CD4-positive, alpha-beta T cell treated with Interleukin-1 beta for 1 hour (primary cell): ENCODE data around the gene SCNN1B.
"Not testable (repeated sequence)": the region's sequence is repeated elsewhere in the genome, so short reads cannot be mapped to it uniquely, and the experiment has no call there.

Experiments used
- DNase-seq, 2 donors: peaks; one replicate each; pipeline ENCODE4 v3.0.0-alpha.2; 2020 to 2022

SCNN1B gene

GRCh38 chr16:23357761-23358290 is 55.7 kb downstream of the SCNN1B start:
- no peak for DNase-seq

- no peak for DNase-seq
Measured at GRCh38 chr16:23359092-23359760, 57.1 kb downstream of the SCNN1B start.

GRCh38 chr16:23362460-23363317 is 60.6 kb downstream of the SCNN1B start:
- no peak for DNase-seq

- no peak for DNase-seq
Measured at GRCh38 chr16:23365602-23366240, 63.6 kb downstream of the SCNN1B start.

DNA sequence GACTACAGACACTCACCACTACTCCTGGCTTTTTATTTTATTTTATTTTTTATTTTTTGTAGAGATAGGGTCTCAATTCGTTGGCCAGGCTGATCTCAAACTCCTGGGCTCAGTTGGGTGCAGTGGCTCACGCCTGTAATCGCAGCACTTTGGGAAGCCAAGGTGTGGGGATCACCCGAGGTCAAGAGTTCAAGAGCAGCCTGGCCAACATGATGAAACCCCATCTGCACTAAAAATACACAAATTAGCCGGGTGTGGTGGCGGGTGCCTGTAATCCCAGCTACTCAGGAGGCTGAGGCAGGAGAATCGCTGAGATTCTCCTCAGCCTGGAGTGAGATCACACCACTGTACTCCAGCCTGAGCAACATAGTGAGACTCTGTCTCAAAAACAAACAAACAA is 64.2 kb downstream of the SCNN1B start:
- DNase-seq, result not testable (repeated sequence)

DNA sequence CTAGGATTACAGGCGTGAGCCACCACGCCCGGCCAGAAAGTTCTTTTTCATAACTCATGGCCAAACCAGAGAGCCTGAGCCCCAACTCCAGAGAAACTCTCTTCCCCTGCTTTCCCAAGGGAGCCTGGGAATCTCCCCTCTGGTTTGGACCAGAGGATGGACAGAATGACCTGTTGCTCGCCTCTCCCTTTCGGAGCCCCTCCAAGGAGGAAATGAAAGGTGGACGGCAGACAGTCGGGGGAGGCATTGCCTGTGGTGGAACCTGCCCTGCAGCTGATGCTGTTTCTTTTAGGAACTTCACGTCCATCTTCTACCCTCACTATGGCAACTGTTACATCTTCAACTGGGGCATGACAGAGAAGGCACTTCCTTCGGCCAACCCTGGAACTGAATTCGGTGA is 65.5 kb downstream of the SCNN1B start:
- DNase-seq, result no peak

GRCh38 chr16:23367988-23368387 is 65.9 kb downstream of the SCNN1B start:
- DNase-seq, result no peak

GRCh38 chr16:23368469-23368868 is 66.4 kb downstream of the SCNN1B start:
- DNase-seq, result no peak

DNA sequence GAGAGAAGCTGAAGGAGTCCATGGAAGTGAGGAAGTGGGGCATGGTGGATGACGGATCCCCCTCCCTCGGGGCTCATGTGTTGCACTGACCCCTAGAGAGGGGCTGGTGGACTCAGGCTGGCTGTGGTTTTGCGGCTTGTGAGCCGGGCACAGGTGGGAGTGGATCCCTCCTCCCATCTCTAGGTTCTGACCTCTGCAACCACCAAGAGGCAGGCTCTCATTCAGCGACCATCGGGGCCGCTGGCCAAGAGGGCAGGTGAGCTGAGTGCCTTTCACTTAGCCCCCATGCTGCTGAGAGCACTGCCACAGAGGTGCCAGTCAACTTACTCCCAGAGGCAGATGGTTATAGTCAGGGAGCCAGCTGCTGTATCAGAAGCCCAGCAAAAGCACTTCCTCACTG is 67.3 kb downstream of the SCNN1B start:
- DNase-seq, result no peak

DNA sequence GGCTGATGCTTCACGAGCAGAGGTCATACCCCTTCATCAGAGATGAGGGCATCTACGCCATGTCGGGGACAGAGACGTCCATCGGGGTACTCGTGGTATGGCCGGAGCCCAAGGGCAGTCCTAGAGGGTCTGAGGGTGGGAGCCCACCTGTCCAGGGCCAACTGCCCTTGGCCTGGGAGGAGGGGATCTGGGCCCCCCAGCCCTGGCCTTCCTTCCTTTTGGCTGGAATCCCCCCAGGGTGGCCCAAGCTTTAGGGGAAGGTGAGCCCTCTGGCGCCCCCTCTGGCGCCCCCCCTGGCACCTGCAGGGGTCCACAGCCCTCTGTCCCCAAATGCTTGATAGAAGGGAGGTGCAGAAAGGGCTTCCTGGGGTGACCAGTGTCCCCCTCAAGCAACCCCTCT is 69.3 kb downstream of the SCNN1B start:
- DNase-seq, result no peak

DNA sequence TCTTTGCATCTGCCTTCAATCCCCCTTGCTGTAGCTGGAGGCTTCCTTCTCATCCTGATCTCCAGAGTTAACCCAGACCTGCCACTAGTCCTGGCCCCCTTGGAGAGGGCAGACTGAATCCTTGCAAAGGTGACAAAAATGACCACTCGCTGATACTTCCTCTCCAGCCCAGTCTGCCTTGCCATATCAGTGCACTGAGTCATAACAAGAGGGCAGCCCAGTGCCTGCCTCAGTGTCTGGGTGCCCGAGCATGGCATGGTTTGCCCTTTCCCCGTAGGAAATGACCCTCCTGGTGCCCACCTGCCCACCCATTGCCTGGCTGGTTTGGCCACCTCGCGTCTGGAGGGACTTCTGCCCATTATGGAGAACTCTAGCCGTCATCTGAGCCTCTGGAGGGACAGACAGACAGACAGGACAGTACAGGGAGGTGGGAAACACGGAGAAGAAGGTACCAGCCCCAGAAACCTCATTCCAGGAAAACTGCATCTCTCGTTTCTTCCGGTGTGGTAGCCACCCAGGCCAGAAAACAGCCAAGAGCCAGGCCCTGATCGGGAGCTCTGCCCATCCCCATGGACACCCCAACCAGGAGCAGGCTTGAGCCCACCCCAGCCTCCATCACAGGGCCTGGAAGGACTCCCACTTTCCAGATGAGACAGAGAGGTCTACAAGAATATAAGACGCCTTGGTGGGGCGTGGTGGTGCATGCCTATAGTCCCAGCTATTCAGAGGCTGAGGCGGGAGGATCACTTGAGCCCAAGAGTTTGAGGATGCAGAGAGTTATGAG is 71.5 kb downstream of the SCNN1B start:
- no peak for DNase-seq

- no peak for DNase-seq
Measured at GRCh38 chr16:23374721-23375510, 72.8 kb downstream of the SCNN1B start.

DNA sequence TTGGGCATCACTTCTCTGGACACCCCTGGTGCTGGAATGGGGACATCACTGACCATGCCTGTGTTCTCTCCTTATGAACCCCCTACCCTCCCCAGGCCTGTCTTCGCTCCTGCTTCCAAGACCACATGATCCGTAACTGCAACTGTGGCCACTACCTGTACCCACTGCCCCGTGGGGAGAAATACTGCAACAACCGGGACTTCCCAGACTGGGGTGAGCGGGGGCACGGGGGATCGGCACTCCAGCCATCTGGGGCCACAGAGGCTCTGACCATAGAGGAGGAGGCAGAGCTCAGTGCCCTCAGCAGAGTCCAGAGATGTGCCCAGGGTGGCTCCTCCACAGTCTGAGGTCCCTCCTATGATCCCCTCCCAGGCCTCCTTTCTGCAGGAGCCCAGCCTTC is 73.5 kb downstream of the SCNN1B start:
- DNase-seq, result no peak

DNA sequence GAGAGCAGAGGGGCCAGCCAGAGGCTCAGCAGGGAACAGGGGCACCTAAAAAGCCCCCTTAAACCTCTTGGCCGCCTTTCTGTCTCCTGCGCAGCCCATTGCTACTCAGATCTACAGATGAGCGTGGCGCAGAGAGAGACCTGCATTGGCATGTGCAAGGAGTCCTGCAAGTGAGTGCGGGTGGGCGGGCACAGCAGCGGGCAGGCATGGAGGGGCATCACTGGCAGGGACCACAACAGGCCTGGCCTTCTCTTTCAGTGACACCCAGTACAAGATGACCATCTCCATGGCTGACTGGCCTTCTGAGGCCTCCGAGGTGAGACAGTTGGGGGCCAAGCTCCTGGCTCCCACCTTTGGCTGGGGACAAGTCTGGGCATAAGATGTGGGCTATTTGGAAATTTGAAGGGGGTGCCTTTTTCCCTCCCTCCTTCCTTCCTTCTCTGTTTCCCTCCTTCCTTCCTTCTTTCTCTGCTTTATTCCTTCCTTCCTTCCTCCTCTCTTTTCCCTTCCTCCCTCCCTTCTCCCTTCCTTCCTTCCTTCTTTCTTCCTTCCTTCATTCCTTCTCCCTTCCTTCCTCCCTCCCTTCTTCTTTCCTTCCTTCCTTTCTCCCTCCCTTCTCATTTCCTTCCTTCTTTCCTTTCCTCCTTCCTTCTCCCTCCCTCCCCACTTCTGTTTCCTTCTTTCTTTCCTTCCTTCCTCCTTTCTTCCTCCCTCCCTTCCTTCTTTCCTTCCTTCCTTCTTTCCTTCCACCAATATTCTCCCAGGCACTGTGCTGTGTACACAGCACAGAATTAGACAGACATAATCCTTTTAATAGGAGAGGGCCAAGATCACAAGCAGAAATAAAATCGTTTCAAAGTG is 75.2 kb downstream of the SCNN1B start:
- DNase-seq, result no peak

DNA sequence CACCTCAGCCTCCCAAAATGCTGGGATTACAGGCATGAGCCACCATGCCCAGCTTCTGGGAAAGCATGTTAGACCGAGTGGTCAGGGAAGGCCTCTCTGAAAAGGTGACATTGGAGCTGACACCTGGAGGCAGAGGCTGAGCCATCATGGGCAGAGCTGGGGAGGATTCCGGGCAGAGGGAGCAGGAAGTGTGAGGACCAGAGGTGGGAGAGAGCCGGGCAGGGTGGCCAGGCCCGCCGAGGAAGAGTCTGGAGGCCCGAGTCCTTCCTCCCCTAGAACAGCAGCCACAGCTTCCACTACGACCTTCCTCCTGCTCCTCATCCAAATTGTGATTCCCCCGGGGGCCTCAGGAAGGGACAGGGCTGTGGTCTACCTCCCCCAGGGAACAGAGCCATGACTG is 76.2 kb downstream of the SCNN1B start:
- no peak for DNase-seq

- DNase-seq, result no peak
Measured at GRCh38 chr16:23378921-23379320, 76.8 kb downstream of the SCNN1B start.

- DNase-seq, result no peak
Measured at GRCh38 chr16:23379707-23380106, 77.6 kb downstream of the SCNN1B start.

- DNase-seq, result no peak
Measured at GRCh38 chr16:23380501-23380951, 78.4 kb downstream of the SCNN1B start.

DNA sequence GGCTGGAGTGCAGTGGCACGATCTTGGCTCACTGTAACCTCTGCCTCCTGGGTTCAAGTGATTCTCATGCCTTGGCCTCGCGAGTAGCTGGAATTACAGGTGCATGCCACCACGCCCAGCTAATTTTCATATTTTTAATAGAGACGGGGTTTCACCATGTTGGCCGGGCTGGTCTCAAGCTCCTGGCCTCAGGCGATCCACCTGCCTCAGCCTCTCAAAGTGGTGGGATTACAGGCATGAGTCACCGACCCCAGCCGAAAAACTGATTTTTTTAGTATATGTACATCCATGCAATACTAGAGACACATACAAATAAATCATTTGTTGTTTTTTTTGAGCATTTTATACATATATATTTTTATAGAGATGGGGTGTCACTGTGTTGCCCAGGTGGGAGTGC is 79.6 kb downstream of the SCNN1B start:
- DNase-seq, result not testable (repeated sequence)

DNA sequence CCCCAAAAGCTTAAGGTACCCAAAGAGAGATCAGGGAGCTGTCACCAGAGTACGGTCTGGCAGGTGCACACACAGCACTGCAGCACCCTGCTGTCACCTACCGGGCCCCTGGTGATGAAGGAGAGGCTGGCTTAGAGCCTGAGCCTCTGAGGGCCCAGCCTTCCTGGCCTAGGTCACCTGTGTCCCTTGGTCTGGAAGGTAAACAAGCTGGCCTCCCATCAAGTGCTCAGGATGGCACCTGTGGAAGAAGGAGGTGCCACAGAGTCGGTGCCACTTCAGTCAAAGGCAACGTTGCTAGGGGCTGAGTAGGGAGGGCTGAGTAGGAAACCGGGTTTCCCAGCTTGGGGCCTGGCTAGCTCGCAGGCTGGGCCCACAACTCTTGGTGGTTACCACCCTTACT is 80.2 kb downstream of the SCNN1B start:
- DNase-seq, result no peak

- DNase-seq, result no peak
Measured at GRCh38 chr16:23383881-23384280, 81.8 kb downstream of the SCNN1B start.
